ENCODE measurements around the gene IQGAP2. TPM values are rescaled to one million over a fixed set of nuclear protein-coding genes. Genes with fewer than 3 reads are reported as not detected.
"Not testable (repeated sequence)": the region's sequence is repeated elsewhere in the genome, so short reads cannot be mapped to it uniquely, and the experiment has no call there.

The IQGAP2 gene
- total RNA-seq, 1 donor: 1.2 TPM

GRCh38 chr5:76367623-76368371 lies 35.3 kb upstream of the IQGAP2 start:
- no peak for DNase-seq (ENCODE audit: low read depth)
- no peak overlapping the region for H3K4me3 ChIP-seq (ENCODE audit: low read depth, low read length)
- TF ChIP-seq CTCF (IDR thresholded peaks at IDR 0.05; ENCODE audit: insufficient read depth, low read length): no peak

- no peak for DNase-seq (ENCODE audit: low read depth)
- TF ChIP-seq CTCF (IDR thresholded peaks at IDR 0.05; ENCODE audit: insufficient read depth, low read length): no peak
- no peak overlapping the region for H3K4me3 ChIP-seq (ENCODE audit: low read depth, low read length)
Measured at GRCh38 chr5:76368941-76369340, 34.1 kb upstream of the IQGAP2 start.

- not testable (repeated sequence) for H3K4me3 ChIP-seq (ENCODE audit: low read depth, low read length); DNase-seq (ENCODE audit: low read depth)
Measured at GRCh38 chr5:76369668-76370067, 33.4 kb upstream of the IQGAP2 start.

GRCh38 chr5:76371960-76372322 lies 31.1 kb upstream of the IQGAP2 start:
- no peak for DNase-seq (ENCODE audit: low read depth)

GRCh38 chr5:76372323-76373054 lies 30.6 kb upstream of the IQGAP2 start:
- no peak overlapping the region for H3K4me3 ChIP-seq (ENCODE audit: low read depth, low read length)
- TF ChIP-seq CTCF (IDR thresholded peaks at IDR 0.05; ENCODE audit: insufficient read depth, low read length): no peak
- peak; percentile 67 for DNase-seq (ENCODE audit: low read depth)

More at GRCh38 chr5:76371960-76372322, 31.1 kb upstream of the IQGAP2 start:
- H3K4me3 ChIP-seq (ENCODE audit: low read depth, low read length): no peak overlapping the region
- no peak for TF ChIP-seq CTCF (IDR thresholded peaks at IDR 0.05; ENCODE audit: insufficient read depth, low read length)

GRCh38 chr5:76376148-76376865 lies 26.8 kb upstream of the IQGAP2 start:
- H3K4me3 ChIP-seq (ENCODE audit: low read depth, low read length): no peak overlapping the region
- DNase-seq (ENCODE audit: low read depth): no peak
- no peak for TF ChIP-seq CTCF (IDR thresholded peaks at IDR 0.05; ENCODE audit: insufficient read depth, low read length)

- no peak overlapping the region for H3K4me3 ChIP-seq (ENCODE audit: low read depth, low read length)
- no peak for TF ChIP-seq CTCF (IDR thresholded peaks at IDR 0.05; ENCODE audit: insufficient read depth, low read length)
Measured at GRCh38 chr5:76376866-76377230, 26.2 kb upstream of the IQGAP2 start.

More at GRCh38 chr5:76376866-76377230, 26.2 kb upstream of the IQGAP2 start:
- DNase-seq (ENCODE audit: low read depth): no peak

Measured in fibroblast of the aortic adventitia (primary cell).